Hematopoietic multipotent progenitor cell treated with erythropoietin and hydrocortisone succinate and interleukin-3 and kit ligand, for 17 days (in vitro differentiated cells): Measurements from ENCODE around the gene DDIT4L.
"Not testable (repeated sequence)": the region's sequence is repeated elsewhere in the genome, so short reads cannot be mapped to it uniquely, and the experiment has no call there.

Experiments used
- DNase-seq: peaks from one replicate; pipeline ENCODE4 v3.0.0-alpha.2; 2015; ENCODE audit warnings: low spot score

Gene DDIT4L, protein sequence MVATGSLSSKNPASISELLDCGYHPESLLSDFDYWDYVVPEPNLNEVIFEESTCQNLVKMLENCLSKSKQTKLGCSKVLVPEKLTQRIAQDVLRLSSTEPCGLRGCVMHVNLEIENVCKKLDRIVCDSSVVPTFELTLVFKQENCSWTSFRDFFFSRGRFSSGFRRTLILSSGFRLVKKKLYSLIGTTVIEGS

DNA sequence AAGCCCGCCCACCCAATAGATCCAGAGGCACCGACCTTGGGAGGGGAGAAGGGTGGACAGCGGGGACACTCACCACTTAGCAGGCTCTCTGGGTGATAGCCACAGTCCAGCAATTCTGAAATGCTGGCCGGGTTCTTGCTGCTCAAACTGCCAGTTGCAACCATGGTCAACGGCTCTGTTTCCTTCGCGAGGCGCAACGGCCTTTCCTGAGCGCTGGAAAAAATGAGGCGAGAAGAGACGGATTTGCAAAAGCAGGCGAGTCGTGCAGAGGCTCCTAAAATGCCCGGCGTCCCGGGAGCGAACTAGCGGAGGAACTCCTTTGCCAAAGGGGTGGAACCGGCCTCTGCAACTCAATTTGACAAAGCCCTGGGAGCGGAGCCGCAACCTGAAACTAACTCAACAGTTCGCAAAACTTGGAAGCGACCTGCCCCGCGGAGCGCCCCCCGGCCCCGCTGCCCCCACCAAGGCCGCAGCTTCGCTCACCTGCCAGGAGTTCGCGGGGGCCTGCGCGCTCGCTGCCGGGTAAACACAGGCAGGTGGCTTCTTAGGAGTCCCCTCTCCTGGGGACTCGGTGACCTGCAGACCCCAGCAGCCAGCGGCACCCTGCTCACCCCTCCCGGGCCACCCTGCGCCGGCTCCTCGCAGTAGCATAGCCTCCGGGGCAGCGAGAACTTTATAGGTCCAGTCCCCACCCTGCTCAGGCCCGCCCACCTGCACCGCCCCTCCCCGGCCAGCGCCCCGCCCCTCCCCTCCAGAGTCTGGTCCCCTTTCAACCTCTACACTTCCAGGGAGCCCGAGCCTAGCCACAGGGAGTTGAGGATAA, at the start of gene DDIT4L:
DDIT4L (minus strand) TSS at position 649 of the 823 bp plus-strand sequence; CDS start at position 164, 485 bp downstream.
- no peak for DNase-seq

DNA sequence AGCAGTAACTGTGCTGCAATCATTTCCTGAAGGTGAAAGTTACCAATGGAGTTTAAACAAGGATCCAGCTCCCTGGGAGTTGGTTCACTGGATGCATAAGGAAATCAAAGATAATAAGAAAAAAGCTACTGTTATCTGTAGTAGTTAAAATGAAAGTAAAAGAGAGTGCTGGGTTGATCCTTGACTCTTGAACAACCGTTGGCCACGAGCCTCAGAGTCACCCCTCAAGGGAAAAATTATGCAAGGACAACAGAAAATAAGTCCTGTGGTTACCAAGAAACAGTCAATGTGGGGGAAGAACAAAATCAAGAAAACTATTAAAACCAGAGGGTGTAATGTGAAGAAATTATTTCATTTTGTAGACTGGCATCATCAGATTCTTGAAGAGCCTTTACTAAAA, 49.7 kb upstream of the DDIT4L start:
- DNase-seq = no peak

DNA sequence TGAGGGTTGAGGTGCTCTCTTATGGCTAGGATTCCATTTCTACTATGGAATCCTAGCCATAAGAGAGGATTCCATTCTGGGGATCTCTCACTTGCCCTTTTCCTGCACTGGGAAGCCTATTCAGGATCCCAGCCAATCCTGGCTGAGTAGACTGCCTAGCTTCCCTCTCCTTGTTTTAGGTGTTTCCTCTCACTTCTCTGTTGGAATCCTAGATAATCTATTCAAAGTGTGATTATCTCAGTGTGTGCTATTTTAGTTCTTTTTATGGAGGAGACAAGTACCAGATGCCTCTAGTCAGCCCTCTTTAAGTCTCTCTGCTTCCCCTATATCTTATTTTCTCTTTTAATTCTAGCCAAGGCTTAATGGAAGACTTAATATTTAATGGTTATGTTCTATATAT, 34.5 kb upstream of the DDIT4L start:
- no peak for DNase-seq

DNA sequence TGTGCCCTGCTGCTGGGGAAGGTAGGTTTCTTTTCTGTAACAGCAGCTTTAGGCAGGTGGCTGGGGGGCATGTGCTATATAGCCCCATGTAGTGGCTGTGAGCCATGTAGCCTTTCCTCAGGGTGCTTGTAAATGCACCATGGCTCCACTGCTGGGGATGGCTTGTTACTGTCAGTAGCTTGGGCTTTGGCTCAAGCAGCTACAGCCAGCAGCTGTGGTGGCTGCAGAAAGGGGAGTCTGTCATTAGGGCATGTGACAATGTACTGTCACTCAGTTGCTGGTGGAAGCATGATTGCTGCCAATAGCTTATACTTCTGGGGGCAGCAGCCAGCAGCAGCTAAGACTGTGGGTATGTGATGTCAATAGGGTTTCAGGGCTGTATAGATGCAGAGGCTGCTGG, 33.9 kb upstream of the DDIT4L start:
- DNase-seq = no peak

DNA sequence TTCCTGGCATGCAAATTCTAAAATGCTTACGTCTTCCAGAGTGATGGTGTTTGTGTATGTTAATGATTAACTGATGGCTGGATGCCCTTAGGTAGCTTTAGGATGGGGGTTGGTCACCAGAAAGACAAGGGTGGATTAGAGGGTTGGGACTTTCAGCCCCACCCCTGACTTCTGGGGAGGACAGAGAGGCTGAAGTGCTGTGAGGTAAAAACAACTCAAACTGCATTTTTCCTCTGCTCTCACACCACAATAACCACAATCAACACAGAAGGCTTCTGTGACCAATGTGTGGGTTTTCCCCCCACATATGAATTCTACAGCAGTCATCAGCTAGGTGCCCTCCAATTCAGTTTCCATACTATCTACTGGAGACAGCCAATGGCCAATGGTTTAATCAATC, 18.7 kb upstream of the DDIT4L start:
- DNase-seq = no peak

DNA sequence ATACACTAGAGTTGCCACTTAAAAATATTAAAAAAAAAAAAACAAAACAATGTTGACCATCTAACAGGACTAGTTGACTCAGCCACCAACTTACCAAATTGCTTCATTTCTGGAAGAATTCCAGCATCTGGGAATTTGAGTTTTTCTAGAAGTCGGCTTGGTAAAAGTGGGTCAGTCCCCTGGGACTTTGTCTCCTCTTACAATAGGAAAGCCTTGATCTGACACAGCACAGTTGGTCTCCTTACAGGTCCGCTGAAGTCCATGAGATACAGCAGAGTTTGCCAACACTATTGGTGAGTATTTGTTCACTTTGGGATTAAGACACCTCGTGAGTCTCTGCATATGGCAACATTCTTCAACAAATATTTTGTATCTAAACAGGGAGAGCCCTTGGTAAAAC, 18.2 kb upstream of the DDIT4L start:
- DNase-seq = no peak

DNA sequence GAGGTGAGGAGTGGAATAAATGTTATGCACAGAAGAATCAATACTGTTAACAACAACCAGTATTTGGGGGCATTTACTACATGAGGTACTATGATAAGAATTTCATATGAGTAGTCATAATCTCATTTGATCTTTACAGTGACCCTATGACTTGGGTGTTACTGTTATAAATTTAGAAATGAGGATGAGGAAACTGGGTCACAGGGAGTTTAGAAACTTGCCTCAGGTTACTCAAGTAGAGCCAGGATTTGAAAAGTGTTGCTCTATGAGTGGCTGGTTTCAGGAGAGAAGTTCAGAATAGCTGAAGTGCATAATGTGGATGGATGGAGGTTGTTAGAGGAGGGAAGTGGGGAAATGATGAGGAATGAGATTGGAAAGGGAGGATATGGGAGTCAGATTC, 16.6 kb upstream of the DDIT4L start:
- DNase-seq = no peak

DNA sequence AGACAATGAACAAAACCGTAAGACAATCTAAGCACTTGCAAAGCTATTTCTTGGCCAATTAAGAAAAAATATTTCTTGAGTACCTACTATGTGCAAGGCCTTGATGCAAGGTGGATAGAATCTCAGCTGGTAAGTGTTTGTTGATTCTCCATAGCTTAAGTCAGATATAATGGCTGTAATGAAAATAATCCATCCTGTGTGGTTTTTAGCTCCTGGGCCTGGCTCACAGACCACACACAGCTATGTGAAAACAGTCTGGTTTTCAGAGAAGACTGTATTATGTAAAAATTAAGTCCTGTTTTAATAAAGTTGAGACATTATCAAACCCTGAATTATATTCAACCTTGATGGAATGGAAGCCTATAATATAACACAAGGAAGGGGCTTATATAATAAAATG, 7.8 kb upstream of the DDIT4L start:
- DNase-seq = no peak

DNA sequence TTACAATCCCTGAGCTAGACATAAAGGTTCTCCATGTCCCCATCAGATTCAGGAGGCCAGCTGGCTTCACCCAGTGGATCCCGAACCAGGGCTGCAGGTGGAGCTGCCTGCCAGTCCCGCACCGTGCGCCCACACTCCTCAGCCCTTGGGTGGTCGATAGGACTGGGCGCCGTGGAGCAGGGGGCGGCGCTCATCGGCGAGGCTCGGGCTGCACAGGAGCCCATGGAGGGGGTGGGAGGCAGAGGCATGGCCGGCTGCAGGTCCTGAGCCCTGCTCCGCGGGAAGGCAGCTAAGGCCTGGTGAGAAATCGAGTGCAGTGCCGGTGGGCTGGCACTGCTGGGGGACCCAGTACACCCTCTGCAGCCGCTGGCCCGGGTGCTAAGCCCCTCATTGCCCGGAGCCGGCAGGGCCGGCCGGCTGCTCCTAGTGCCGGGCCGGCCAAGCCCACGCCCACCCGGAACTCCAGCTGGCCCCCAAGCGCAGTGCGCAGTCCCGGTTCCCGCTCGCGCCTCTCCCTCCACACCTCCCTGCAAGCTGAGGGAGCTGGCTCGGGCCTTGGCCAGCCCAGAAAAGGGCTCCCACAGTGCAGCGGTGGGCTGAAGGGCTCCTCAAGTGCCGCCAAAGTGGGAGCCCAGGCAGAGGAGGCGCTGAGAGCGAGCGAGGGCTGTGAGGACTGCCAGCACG, 6.3 kb upstream of the DDIT4L start:
- DNase-seq = not testable (repeated sequence)

DNA sequence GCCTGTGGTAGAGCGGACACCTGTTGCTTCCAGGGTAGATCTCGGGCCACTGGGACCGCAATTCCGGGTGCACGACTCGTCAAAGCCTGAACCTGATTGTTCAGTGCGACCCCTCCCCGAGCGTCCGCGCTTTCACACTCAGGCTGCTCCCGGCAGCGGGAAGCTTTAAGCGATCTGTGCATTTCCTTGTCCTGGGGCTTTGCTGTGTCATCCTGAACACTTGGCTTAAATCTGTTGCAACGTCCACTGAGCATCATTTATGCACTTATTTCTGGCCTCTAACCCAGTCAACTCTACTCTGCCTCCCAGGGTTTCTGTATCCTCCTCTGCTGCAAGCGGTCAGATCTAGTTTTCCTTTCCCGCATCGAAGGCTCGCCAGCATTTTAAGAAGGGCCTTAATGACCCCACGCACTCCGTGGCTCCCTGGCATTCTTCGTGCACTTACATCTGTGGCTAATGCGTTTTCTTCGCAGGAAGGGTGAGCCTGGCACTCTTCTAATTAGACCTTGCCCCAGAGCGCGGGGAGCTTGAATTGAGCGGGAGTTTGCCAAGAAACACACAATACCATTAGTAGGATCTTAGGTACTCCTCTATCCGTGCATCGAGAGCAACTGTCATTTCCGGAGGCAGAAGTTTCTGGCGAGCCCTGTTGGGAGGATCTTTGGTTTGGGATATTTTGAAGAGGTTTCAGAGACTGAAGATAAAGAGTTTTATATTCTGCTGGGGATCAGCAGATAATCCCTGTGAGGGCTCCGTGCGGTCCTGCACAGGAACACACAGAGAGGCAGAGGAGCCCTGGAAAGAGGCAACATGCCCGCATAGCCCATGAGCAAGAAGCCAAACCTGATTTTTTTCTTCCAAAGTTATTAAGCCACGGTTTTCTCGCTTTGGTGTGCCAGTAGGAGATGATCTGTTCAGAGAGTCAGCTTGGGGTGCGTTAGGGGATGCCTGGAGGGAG, 654 bp upstream of the DDIT4L start:
- DNase-seq = no peak

DNA sequence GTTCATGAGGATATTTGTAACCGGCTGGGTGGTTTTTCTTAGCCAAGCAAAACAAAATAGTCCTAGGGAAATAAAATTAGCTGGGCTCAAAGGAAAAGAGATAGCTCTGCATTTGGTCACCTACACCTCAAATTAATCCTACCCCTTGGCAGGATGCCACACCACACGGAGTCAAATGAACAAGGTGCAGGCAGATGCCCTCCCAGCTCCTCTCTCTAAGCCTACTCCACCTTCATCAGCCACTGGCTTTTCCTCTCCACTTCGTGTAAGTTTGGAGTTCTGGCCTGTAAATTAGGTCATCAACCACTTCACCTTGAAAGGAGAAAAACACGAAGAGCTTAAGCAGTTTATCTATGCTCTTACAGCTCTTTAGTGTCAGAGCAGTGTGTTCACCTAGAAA, 1.4 kb downstream of the DDIT4L start:
- no peak for DNase-seq

DNA sequence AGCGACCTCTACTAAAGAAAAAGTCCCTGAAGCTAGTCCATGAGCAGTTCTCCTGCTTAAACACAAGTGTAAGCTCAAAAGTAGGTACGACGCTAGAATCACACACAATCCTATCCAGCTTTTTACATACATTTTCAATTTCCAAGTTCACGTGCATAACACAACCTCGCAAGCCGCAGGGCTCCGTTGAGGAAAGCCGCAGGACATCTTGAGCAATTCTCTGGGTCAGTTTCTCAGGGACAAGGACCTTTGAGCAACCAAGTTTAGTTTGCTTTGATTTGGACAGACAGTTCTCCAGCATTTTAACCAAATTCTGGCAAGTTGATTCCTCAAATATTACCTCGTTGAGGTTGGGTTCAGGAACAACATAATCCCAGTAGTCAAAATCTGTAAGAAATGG, 2.5 kb downstream of the DDIT4L start:
- DNase-seq = no peak

DNA sequence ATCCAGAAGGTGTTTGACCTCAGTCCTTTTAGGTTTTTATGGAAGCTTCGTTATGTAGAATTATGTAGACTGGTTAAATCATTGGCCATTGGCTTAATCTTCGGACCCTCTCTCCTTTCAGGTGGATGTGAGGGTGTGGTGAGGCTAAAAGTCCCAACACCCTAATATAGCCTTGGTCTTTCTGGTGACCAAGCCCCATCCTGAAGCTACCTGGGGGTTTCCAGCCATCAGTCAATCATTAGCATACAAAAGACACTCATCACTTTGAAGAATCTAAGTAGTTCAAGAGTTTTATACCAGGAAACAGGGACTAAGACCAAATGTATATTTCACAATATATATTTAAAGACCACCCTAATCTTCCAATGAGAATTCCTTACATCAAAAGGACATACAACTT, 5.5 kb downstream of the DDIT4L start:
- DNase-seq = no peak

DNA sequence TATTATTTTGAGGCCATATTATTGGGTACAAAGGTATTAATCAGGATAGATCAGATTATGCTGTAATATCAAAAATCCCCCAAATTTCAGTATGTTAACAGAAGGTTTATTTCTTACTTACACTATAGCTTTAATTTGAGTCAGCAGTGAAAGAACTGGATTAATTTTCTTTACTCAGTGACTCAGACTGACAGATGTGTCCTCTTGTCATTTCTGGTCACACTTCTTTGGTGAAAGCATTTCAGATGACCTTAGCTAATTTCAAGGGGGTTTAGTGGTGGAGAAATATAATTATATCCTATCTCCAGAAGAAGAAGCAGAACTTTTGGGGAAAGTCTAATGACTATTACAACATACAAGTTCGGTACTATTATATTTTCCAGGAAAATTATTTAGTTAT, 12.4 kb downstream of the DDIT4L start:
- no peak for DNase-seq

DNA sequence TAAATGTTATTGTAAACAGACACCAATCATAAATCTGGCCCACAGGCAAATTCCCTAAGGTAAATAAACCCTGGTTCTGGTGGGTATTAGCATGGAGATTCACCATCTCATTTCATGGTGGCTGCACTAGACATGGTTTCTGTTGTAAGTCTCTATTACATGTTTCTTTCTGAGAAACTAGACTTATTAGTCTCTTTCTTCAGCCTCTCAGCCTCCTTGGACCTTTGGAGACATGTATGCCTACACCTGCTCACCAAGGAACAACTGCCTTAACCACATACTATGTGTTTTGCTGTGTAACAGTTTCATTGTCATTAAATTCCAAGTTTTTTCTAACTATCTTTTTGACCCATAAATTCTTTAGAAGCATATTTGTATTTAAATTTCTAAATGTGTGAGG, 13.1 kb downstream of the DDIT4L start:
- no peak for DNase-seq

DNA sequence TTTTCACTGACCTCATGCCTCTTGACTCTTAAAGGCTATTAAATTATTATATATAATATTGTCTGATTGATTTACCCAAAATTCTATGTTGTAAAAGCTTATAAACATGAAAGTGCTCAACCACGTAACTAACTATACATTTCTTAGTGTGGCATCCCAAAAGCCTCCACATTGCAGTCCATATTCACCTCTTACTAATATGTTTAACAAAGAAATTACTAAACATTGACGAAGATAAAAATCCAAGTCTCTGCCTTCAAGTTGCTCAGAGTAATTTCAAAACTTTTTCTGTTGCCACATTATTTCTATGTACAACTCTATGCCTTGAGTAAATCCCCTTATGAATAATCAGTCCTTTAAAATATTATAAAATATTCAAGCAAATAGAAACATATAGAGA, 14.4 kb downstream of the DDIT4L start:
- no peak for DNase-seq

DNA sequence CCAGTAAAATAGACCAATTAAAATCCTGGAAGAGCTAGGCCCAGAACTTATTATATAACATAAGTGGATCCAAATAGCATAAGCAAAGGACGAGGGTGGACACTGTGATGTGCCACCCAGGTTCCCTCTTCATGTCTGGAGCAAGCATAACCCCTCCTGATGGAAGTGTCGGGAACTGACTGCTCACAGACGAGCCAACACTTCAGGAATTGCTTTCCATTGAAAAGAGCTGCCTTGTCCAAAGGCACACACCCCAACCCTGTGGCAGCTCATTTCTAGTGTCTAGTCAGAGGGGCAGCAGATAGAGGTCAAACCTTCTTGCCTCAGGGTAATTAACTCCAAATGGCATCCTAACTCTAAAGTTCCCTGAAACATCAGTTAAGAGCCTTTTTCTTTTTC, 15.3 kb downstream of the DDIT4L start:
- no peak for DNase-seq

DNA sequence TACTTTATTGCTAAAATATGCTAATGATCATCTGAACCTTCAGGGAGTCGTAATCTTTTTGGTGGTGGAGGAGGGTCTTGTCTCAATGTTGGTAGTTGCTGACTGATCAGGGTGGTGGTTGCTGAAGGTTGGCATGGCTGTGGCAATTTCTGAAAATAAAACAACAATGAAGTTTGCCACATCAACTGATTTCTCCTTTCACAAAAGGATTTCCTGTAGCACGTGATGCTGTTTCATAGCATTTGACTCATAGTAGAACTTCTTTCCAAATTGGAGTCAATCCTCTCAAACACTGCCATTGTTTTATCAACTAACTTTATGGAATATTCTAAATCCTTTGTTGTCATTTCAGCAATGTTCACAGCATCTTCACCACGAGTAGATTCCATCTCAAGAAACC, 19.3 kb downstream of the DDIT4L start:
- no peak for DNase-seq

DNA sequence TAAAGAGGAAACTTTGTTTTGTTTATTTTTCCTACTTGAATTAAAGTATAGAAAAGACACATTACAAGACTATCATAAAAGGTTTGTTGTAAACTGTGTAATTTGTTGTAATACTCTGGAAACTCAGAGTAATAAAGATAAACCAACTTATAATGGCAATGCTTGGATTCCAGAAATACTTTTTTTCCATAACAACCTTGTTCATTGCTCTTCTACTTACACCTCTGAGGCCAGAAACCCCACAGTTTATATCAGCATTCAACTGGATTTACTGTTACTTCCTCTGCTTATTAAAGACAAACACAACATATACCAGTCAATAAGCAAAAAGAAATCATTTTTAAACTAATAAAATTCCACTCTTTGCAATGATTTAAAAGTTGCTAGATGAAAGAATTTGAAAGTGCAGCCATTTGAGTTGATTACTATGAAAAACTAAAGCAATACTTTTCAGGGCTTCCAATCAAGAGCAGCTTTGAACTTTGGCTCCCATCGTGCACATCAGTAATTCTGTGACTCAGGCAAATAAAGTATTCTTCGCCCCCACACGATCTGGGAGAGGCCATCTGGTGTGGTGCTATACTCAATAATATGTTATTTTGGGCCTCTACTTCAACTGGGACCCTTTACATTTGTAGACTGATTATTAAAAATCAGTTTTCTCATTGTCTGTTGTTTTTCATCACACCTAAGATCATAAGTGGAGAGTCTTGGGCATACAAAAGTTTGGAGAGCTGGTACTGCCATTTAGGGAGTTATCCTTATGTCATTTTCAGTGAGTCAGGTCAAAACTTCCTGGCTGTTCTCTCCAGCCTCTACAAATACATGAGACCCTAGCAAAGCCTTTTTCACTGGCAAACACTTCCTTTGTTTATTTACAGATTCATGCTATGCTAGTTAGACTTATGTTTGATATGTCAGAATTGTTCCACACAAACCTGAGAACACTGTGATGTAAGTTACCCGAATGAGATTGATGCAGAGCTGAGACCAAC, 20.5 kb downstream of the DDIT4L start:
- no peak for DNase-seq

DNA sequence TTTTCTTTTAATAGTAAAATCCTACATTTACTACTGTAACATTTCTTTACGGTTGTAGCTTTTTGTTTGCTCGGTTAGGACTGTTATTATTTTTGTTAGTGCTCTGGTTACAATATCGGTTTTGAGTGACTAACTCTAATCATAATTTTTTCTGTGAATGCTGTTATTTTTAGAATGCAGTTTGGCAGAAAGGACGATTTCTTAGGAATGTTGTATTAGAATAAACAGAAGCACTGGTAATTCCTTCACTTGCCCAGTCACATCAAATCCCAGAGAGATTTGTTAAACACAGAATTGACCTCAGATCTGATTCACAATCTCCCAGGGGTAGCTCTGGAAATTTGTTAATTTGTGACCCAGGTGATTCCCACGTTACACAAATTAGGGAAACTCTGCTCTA, 21.7 kb downstream of the DDIT4L start:
- DNase-seq = no peak
